HEK293 (cell line): ENCODE results near the gene CLEC19A.

Source experiments
- CTCF ChIA-PET: fragments of 350-600 bp; formaldehyde crosslinking; extraction: SDS; loops from one replicate; lab custom pipeline; 2021; ENCODE audit warnings: antibody characterized with exemption; lab: Yijun Ruan, JAX
- POLR2A ChIA-PET: fragments of 300-600 bp; formaldehyde crosslinking; extraction: SDS; loops from one replicate; lab custom pipeline; 2020; ENCODE audit warnings: antibody characterized with exemption, inconsistent platforms; lab: Yijun Ruan, JAX
- H3K27ac ChIP-seq: fragments of 200-500 bp; sonication (Bioruptor generic); 2 replicates; pipeline ENCODE4 v1.5.1; 2014; ENCODE audit warnings: low read depth, low read length, control low read depth, inconsistent platforms; ENCODE audit errors: extremely low read depth
- H3K36me3 ChIP-seq, 2 experiments: fragments of 200-500 bp in 1 of 2; sonication (Bioruptor generic) in 1 of 2; 1 replicate in 1 of 2; 2 replicates in 1 of 2; pipeline ENCODE4 v1.5.1; 2014 to 2017; ENCODE audit warnings: inconsistent platforms in 2 of 2, low read length in 2 of 2; ENCODE audit not compliant: control insufficient read depth in 2 of 2, insufficient read depth in 1 of 2
- H3K4me1 ChIP-seq: fragments of 200-500 bp; sonication (Bioruptor generic); 2 replicates; pipeline ENCODE4 v1.5.1; 2014; ENCODE audit warnings: mild to moderate bottlenecking, low read length, inconsistent platforms; ENCODE audit not compliant: control insufficient read depth, insufficient read depth
- H3K4me3 ChIP-seq: 2 replicates; pipeline ENCODE4 v1.5.1; 2011; ENCODE audit warnings: low read depth, mild to moderate bottlenecking, control low read depth, low read length, moderate library complexity
- H3K9me3 ChIP-seq: fragments of 200-500 bp; sonication (Bioruptor generic); 2 replicates; pipeline ENCODE4 v1.5.1; 2014; ENCODE audit warnings: low read depth, low read length, inconsistent platforms; ENCODE audit not compliant: control insufficient read depth, insufficient read depth
- EGR2 ChIP-seq: fragments of 450-650 bp; formaldehyde crosslinking; IDR thresholded peaks from 2 replicates; pipeline ENCODE4 v1.5.1; 2016; ENCODE audit warnings: low read depth, missing biosample characterization, missing genetic modification characterization
- GFI1B ChIP-seq: fragments of 450-650 bp; formaldehyde crosslinking; IDR thresholded peaks from 2 replicates; pipeline ENCODE4 v1.5.1; 2016; ENCODE audit warnings: missing biosample characterization, missing genetic modification characterization
- GLI4 ChIP-seq: fragments of 450-650 bp; formaldehyde crosslinking; IDR thresholded peaks from 2 replicates; pipeline ENCODE4 v1.5.1; 2016; ENCODE audit warnings: missing biosample characterization, missing genetic modification characterization
- IKZF3 ChIP-seq: fragments of 450-650 bp; IDR thresholded peaks from 2 replicates; pipeline ENCODE4 v1.5.0; 2018; ENCODE audit warnings: missing biosample characterization, mild to moderate bottlenecking, missing genetic modification characterization, moderate library complexity
- REPIN1 ChIP-seq: fragments of 450-650 bp; formaldehyde crosslinking; IDR thresholded peaks from 2 replicates; pipeline ENCODE4 v1.5.1; 2017; ENCODE audit warnings: missing biosample characterization, missing genetic modification characterization, low read depth
- ZBTB48 ChIP-seq: fragments of 450-650 bp; formaldehyde crosslinking; IDR thresholded peaks from 2 replicates; pipeline ENCODE4 v1.5.1; 2016; ENCODE audit warnings: missing biosample characterization, missing genetic modification characterization
- ZBTB8A ChIP-seq: fragments of 450-650 bp; formaldehyde crosslinking; IDR thresholded peaks from 2 replicates; pipeline ENCODE4 v1.5.1; 2016; ENCODE audit warnings: missing biosample characterization, missing genetic modification characterization
- ZFHX2 ChIP-seq: fragments of 450-650 bp; formaldehyde crosslinking; conservative IDR thresholded peaks from 2 replicates; pipeline ENCODE4 v1.5.1; 2016; ENCODE audit warnings: missing biosample characterization, missing genetic modification characterization
- ZFP3 ChIP-seq: fragments of 450-650 bp; formaldehyde crosslinking; IDR thresholded peaks from 2 replicates; pipeline ENCODE4 v1.5.1; 2016; ENCODE audit warnings: low read depth, missing biosample characterization, missing genetic modification characterization
- ZNF23 ChIP-seq: fragments of 450-650 bp; formaldehyde crosslinking; IDR thresholded peaks from 2 replicates; pipeline ENCODE4 v1.5.1; 2016; ENCODE audit warnings: missing biosample characterization, missing genetic modification characterization, borderline replicate concordance
- ZNF266 ChIP-seq: fragments of 450-650 bp; formaldehyde crosslinking; IDR thresholded peaks from 2 replicates; pipeline ENCODE4 v1.5.1; 2016; ENCODE audit warnings: missing biosample characterization, missing genetic modification characterization, low read depth
- ZNF274 ChIP-seq, 2 experiments: fragments of 200-500 bp in 1 of 2; fragments of 450-650 bp in 1 of 2; sonication (Bioruptor generic) in 1 of 2; formaldehyde crosslinking in 1 of 2; IDR thresholded peaks; 2 replicates each; pipeline versions ENCODE4 v1.5.1 to v1.6.1; 2014 to 2016; ENCODE audit warnings: borderline replicate concordance in 1 of 2, inconsistent platforms in 1 of 2, low read length in 1 of 2, missing biosample characterization in 1 of 2, missing genetic modification characterization in 1 of 2
- ZNF280C ChIP-seq: fragments of 450-650 bp; formaldehyde crosslinking; IDR thresholded peaks from 2 replicates; pipeline ENCODE4 v1.5.1; 2016; ENCODE audit warnings: missing biosample characterization, missing genetic modification characterization
- ZNF335 ChIP-seq: fragments of 450-650 bp; formaldehyde crosslinking; conservative IDR thresholded peaks from 2 replicates; pipeline ENCODE4 v1.5.1; 2016; ENCODE audit warnings: missing biosample characterization, missing genetic modification characterization
- ZNF416 ChIP-seq: fragments of 450-650 bp; formaldehyde crosslinking; IDR thresholded peaks from 2 replicates; pipeline ENCODE4 v1.5.1; 2016; ENCODE audit warnings: missing biosample characterization, missing genetic modification characterization
- ZNF48 ChIP-seq: fragments of 450-650 bp; formaldehyde crosslinking; IDR thresholded peaks from 2 replicates; pipeline ENCODE4 v1.5.1; 2016; ENCODE audit warnings: missing biosample characterization, missing genetic modification characterization
- ZNF514 ChIP-seq: fragments of 450-650 bp; formaldehyde crosslinking; IDR thresholded peaks from 2 replicates; pipeline ENCODE4 v1.5.1; 2016; ENCODE audit warnings: missing biosample characterization, missing genetic modification characterization
- ZNF518A ChIP-seq: fragments of 450-650 bp; formaldehyde crosslinking; conservative IDR thresholded peaks from 2 replicates; pipeline ENCODE4 v1.5.1; 2016; ENCODE audit warnings: low read depth, missing biosample characterization, missing genetic modification characterization
- ZNF654 ChIP-seq: fragments of 450-650 bp; formaldehyde crosslinking; IDR thresholded peaks from 2 replicates; pipeline ENCODE4 v1.5.1; 2016; ENCODE audit warnings: low read depth, missing biosample characterization, missing genetic modification characterization
- ZNF664 ChIP-seq: fragments of 450-650 bp; formaldehyde crosslinking; IDR thresholded peaks from 2 replicates; pipeline ENCODE4 v1.5.1; 2016; ENCODE audit warnings: missing biosample characterization, missing genetic modification characterization
- ZXDB ChIP-seq: fragments of 450-650 bp; formaldehyde crosslinking; IDR thresholded peaks from 2 replicates; pipeline ENCODE4 v1.5.1; 2016; ENCODE audit warnings: missing biosample characterization, missing genetic modification characterization
- TF ChIP-seq, protein P1 (sequence below): fragments of 450-650 bp; formaldehyde crosslinking; optimal IDR thresholded peaks from 2 replicates; pipeline ENCODE3; 2016; ENCODE audit warnings: missing biosample characterization, mild to moderate bottlenecking, missing genetic modification characterization
- TF ChIP-seq, protein P2 (sequence below): fragments of 450-650 bp; formaldehyde crosslinking; IDR thresholded peaks from 2 replicates; pipeline ENCODE4 v1.5.1; 2016; ENCODE audit warnings: missing biosample characterization, missing genetic modification characterization

The CLEC19A gene

DNA sequence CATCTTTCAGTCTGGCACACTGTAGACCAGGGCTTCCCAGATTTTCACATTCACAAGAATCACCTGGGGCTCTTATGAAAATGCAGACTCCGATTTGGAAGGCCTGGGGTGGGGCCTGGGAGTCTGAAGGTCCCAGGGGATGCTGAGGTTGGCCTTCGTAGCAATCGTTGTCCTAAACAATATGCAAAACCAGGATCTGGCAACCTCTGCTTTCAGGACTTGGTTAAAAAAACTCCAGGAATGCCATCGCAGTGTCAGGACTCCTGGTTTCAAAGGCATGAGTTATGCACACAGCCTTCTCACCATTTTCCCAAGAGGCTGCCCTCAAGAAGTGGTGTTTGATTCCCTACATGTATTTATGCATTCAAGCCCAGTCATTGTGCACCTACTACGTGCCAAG is 6.7 kb downstream of the CLEC19A start (continued):
- no peak for TF ChIP-seq ZNF280C (tag by site-specific recombination)
- TF ChIP-seq, all 188 proteins: peak for 0

DNA sequence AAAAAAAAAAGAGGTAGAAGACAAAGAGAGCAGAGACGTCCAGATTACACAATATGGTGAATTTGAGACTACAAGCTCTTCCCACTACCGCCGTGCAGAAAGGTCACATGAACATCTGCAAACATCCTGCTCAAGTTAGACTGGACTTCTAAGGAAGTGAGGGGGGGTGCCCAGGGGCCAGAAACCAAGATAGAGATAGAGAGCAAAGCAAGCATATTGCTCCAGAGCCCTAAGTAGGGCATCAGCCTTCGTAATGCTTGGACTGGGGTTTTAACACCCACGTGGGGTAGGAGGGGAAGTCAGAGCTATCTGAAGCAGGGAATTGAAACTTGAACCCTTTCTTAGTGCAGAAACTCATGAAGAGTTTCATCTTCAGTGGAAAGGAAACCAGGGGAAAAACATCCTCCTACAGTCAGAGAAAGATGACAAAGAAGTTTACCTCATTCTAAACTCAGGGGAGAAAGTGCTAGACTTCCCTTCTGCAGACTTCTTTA is 8.7 kb downstream of the CLEC19A start:
- no peaks in the 10 kb centered on the region for H3K4me1 ChIP-seq
- no peaks in the 10 kb centered on the region for H3K9me3 ChIP-seq
- POLR2A ChIA-PET, result no interaction called here
- CTCF ChIA-PET, result no interaction called here
- H3K36me3 ChIP-seq, result no peaks in the 10 kb centered on the region
- H3K4me3 ChIP-seq, result no peak overlapping the region
- TF ChIP-seq ZNF518A, result no peak
- TF ChIP-seq ZBTB48 (tag by site-specific recombination), result peak; percentile 51; the same call in 1 of the 2 replicates
- peak; percentile 77 for TF ChIP-seq ZFHX2 (tag by site-specific recombination)
- TF ChIP-seq EGR2 (tag by site-specific recombination), result peak; percentile 81
- H3K27ac ChIP-seq, result no peak overlapping the region

DNA sequence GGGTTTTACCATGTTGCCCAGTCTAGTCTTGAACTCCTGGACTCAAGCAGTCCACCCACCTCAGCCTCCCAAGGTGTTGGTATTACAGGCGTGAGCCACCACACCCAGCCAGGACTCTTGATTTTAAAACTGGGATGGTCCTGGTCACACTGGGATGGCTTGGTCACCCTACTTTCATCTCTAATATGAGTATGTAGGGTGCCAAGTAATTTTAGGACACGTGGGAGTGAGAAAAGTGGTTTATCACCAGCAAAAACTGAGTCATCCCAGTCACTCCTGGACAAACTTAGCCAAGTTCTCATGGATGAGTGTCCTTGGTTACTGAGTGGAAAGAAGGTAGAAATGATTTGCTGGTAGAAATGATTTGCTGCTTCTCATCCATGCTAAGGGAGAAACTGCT is 9.9 kb downstream of the CLEC19A start:
- Histone ChIP-seq H3K27ac (no peak overlapping the region), H3K9me3 (no peaks in the 10 kb centered on the region), H3K36me3 (no peaks in the 10 kb centered on the region), H3K4me1 (no peaks in the 10 kb centered on the region), H3K4me3 (no peak overlapping the region)
- CTCF ChIA-PET, result no interaction called here
- POLR2A ChIA-PET, result no interaction called here
- TF ChIP-seq ZFP3 (tag by site-specific recombination) (no peak), ZNF23 (tag by site-specific recombination) (no peak), ZNF664 (tag by site-specific recombination) (no peak), ZNF266 (no peak), REPIN1 (no peak), ZNF654 (tag by site-specific recombination) (no peak), ZNF335 (tag by site-specific recombination) (no peak), GLI4 (tag by site-specific recombination) (no peak), ZXDB (tag by site-specific recombination) (no peak), ZNF48 (tag by site-specific recombination) (no peak), ZNF416 (no peak), GFI1B (tag by site-specific recombination) (no peak), ZBTB8A (tag by site-specific recombination) (no peak), IKZF3 (tag by site-specific recombination) (no peak), ZNF274 (IDR thresholded peaks at IDR 0.05; ENCODE audit: low read length) (no peak), ZNF274 (tag by site-specific recombination; IDR thresholded peaks at IDR 0.05; ENCODE audit: borderline replicate concordance) (no peak), ZNF514 (no peak)
- TF ChIP-seq, protein P1, sequence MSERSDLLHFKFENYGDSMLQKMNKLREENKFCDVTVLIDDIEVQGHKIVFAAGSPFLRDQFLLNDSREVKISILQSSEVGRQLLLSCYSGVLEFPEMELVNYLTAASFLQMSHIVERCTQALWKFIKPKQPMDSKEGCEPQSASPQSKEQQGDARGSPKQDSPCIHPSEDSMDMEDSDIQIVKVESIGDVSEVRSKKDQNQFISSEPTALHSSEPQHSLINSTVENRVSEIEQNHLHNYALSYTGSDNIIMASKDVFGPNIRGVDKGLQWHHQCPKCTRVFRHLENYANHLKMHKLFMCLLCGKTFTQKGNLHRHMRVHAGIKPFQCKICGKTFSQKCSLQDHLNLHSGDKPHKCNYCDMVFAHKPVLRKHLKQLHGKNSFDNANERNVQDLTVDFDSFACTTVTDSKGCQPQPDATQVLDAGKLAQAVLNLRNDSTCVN (tag by site-specific recombination), result no peak
- TF ChIP-seq, protein P2, sequence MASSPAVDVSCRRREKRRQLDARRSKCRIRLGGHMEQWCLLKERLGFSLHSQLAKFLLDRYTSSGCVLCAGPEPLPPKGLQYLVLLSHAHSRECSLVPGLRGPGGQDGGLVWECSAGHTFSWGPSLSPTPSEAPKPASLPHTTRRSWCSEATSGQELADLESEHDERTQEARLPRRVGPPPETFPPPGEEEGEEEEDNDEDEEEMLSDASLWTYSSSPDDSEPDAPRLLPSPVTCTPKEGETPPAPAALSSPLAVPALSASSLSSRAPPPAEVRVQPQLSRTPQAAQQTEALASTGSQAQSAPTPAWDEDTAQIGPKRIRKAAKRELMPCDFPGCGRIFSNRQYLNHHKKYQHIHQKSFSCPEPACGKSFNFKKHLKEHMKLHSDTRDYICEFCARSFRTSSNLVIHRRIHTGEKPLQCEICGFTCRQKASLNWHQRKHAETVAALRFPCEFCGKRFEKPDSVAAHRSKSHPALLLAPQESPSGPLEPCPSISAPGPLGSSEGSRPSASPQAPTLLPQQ (tag by site-specific recombination), result no peak
